GM23338 (cell line): ENCODE results near the gene SCO2. TPM values are rescaled to one million over a fixed set of nuclear protein-coding genes. Genes with fewer than 3 reads are reported as not detected.

ENCODE experiments used
- ATAC-seq: fragments of 200-7000 bp; cut with Tn5 transposase; 3 replicates; pipeline ENCODE4 v1.9.1; 2020
- DNase-seq: peaks from one replicate; pipeline ENCODE4 v3.0.0-alpha.2; 2015; ENCODE audit warnings: low spot score
- H2AFZ ChIP-seq: fragments of 200-600 bp; sonication (generic); 2 replicates; pipeline ENCODE4 v1.8.0; 2016; ENCODE audit warnings: antibody characterized with exemption, mild to moderate bottlenecking, moderate library complexity
- H3F3A ChIP-seq: fragments of 200-600 bp; sonication (generic); replicated peaks from 2 replicates; pipeline ENCODE4 v1.8.0; 2017; ENCODE audit warnings: antibody characterized with exemption, mixed run types, low read depth
- H3K27ac ChIP-seq: fragments of 200-600 bp; sonication (generic); 2 replicates; pipeline ENCODE4 v1.6.1; 2016; ENCODE audit warnings: low read depth
- H3K27me3 ChIP-seq: fragments of 200-600 bp; sonication (generic); 2 replicates; pipeline ENCODE4 v1.8.0; 2016; ENCODE audit warnings: mild to moderate bottlenecking, mixed run types, moderate library complexity; ENCODE audit not compliant: insufficient read depth
- H3K36me3 ChIP-seq: fragments of 200-600 bp; sonication (generic); 2 replicates; pipeline ENCODE4 v1.8.0; 2016; ENCODE audit warnings: mild to moderate bottlenecking; ENCODE audit not compliant: insufficient read depth
- H3K4me1 ChIP-seq: fragments of 200-600 bp; sonication (generic); 2 replicates; pipeline ENCODE4 v1.8.0; 2016; ENCODE audit warnings: mild to moderate bottlenecking, moderate library complexity; ENCODE audit not compliant: insufficient read depth
- H3K4me2 ChIP-seq: fragments of 200-600 bp; sonication (generic); 2 replicates; pipeline ENCODE4 v1.7.1; 2017; ENCODE audit warnings: mixed run types
- H3K4me3 ChIP-seq: fragments of 200-600 bp; sonication (generic); 2 replicates; pipeline ENCODE4 v1.6.1; 2016; ENCODE audit warnings: mixed run types
- H3K79me2 ChIP-seq: fragments of 200-600 bp; sonication (generic); replicated peaks from 2 replicates; pipeline ENCODE4 v1.8.0; 2017; ENCODE audit warnings: mild to moderate bottlenecking; ENCODE audit not compliant: insufficient read depth
- H3K9me2 ChIP-seq: fragments of 200-600 bp; sonication (generic); 2 replicates; pipeline ENCODE4 v1.8.0; 2017; ENCODE audit not compliant: insufficient read depth
- H4K20me1 ChIP-seq: fragments of 200-600 bp; sonication (generic); replicated peaks from 2 replicates; pipeline ENCODE4 v1.8.0; 2017; ENCODE audit warnings: mild to moderate bottlenecking; ENCODE audit not compliant: insufficient read depth
- H3K27ac Mint-ChIP-seq: 2 replicates; pipeline ENCODE4 v1.8.0; 2020; ENCODE audit warnings: inconsistent platforms, mild to moderate bottlenecking, moderate library complexity, mixed read lengths
- H3K27me3 Mint-ChIP-seq: 3 replicates; pipeline ENCODE4 v1.8.0; 2022; ENCODE audit warnings: low read depth, mild to moderate bottlenecking, moderate library complexity, mixed read lengths, inconsistent platforms; ENCODE audit not compliant: insufficient read depth, poor library complexity
- H3K36me3 Mint-ChIP-seq: 3 replicates; pipeline ENCODE4 v1.8.0; 2021; ENCODE audit warnings: low read depth, mild to moderate bottlenecking, inconsistent platforms, moderate library complexity, mixed read lengths
- H3K4me1 Mint-ChIP-seq: 3 replicates; pipeline ENCODE4 v1.8.0; 2020; ENCODE audit warnings: mild to moderate bottlenecking, inconsistent platforms, mixed read lengths
- H3K4me3 Mint-ChIP-seq: 3 replicates; pipeline ENCODE4 v1.8.0; 2021; ENCODE audit warnings: moderate library complexity, mild to moderate bottlenecking, inconsistent platforms, mixed read lengths
- H3K9me3 Mint-ChIP-seq: 3 replicates; pipeline ENCODE4 v1.8.0; 2020; ENCODE audit warnings: moderate library complexity, mild to moderate bottlenecking, inconsistent platforms, mixed read lengths
- CREB1 ChIP-seq: fragments of 250-450 bp; sonication (Bioruptor Pico); IDR thresholded peaks from 2 replicates; pipeline ENCODE4 v1.5.0; 2020; ENCODE audit warnings: low read depth, mild to moderate bottlenecking, moderate library complexity
- EZH2phosphoT487 ChIP-seq: fragments of 200-600 bp; sonication (generic); IDR thresholded peaks from one replicate; pipeline ENCODE4 v1.8.1; 2018; ENCODE audit warnings: antibody characterized with exemption; ENCODE audit not compliant: unreplicated experiment
- JUNB ChIP-seq: IDR thresholded peaks from one replicate; pipeline ENCODE4 v1.6.1; 2016; ENCODE audit warnings: antibody characterized with exemption; ENCODE audit not compliant: unreplicated experiment
- POLR2AphosphoS5 ChIP-seq: IDR thresholded peaks from 2 replicates; pipeline ENCODE4 v1.6.1; 2016; ENCODE audit warnings: antibody characterized with exemption, low read depth
- ZNF114 ChIP-seq: fragments of 250-450 bp; sonication (Bioruptor Pico); IDR thresholded peaks from 2 replicates; pipeline ENCODE4 v1.5.0; 2020; ENCODE audit warnings: mild to moderate bottlenecking, moderate library complexity
- polyA plus RNA-seq: library from polyadenylated mRNA; unstranded; fragments of >200 nt; fragmentation: Nextera tagmentation; extraction: Ambion mirVana; gene quantifications from 2 replicates; pipeline ENCODE4 v1.2.1, GENCODE V29; 2016
- total RNA-seq: library from RNA; depleted of rRNA; stranded (reverse); fragments of >200 nt; shearing (Covaris generic); gene quantifications from 2 replicates; pipeline ENCODE4 v1.2.3, GENCODE V29; 2014
- TF ChIP-seq, protein P1 (sequence below): fragments of 250-450 bp; sonication (Bioruptor Pico); IDR thresholded peaks from 2 replicates; pipeline ENCODE4 v1.5.0; 2020; ENCODE audit warnings: mild to moderate bottlenecking, moderate library complexity

The SCO2 gene
- total and polyA plus RNA-seq, 2 experiments from 2014 or later = 2.6 to 4.9 TPM

DNA sequence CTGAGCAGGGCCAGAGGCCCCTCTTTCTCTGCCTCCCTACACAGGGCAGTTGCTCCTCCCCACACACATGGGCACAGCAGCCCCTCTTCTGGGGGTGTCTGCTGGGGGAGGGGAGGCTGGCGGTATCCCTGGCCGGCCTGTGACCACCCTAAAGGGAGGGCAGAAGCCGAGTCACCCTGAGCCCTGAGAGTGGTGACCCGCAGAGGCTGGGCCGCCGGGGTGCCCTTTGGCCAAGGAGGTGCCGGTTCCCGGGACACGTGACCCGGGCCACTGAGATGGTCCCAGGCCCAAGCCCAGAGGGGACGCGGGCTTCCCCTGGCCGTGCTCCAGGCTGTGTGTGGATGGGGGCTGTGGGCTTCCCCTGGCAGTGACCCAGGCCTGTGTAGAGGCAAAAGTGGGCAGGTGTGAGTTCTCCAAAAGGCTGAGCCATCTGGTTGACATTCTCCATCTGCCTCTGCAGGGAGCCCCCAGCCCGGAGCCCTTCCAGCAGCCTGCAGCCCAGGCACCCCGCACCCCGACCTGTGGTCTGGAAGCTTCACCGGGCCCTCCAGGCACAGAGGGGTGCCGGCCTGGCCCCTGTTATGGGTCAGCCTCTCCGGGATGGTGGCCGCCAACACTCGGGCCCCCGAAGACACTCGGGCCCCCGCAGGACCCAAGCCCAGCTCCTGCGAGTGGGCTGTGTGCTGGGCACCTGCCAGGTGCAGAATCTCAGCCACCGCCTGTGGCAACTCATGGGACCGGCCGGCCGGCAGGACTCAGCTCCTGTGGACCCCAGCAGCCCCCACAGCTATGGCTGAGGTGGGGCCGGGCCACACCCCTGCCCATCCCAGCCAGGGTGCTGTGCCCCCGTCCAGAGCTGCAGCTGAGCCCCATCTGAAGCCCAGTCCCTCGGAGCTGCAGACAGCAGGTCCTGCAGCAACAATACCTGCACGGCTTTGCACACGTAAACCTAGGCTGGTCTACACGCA, 43.0 kb downstream of the SCO2 start:
- no peaks in the 10 kb centered on the region for H3K4me1 ChIP-seq
- Mint-ChIP-seq H3K9me3 (no peaks in the 10 kb centered on the region; the same call in 2 of the 3 replicates), H3K36me3 (0 out of 3 replicates have a peak, but pooled peaks cover 3% of the 10 kb centered on the region), H3K27ac (no peak overlapping the region), H3K4me3 (peak overlapping the region; percentile 79), H3K4me1 (peaks cover 3% of the 10 kb centered on the region; the same call in 2 of the 3 replicates), H3K27me3 (peaks cover 27% of the 10 kb centered on the region)
- H3K9me2 ChIP-seq = no peaks in the 10 kb centered on the region
- no peaks in the 10 kb centered on the region for H3K79me2 ChIP-seq
- peak; percentile 51 for ATAC-seq
- peak overlapping the region; percentile 79 for H3K4me3 ChIP-seq
- H4K20me1 ChIP-seq = no peaks in the 10 kb centered on the region
- DNase-seq = peak; percentile 61
- no peak overlapping the region for H3K27ac ChIP-seq
- no peaks in the 10 kb centered on the region for H3K36me3 ChIP-seq
- no peaks in the 10 kb centered on the region for H3F3A ChIP-seq
- peaks cover 23% of the 10 kb centered on the region for H3K27me3 ChIP-seq
- TF ChIP-seq CREB1 = no peak
- no peak for TF ChIP-seq ZNF114
- H3K4me2 ChIP-seq = peak overlapping the region; percentile 87
- H2AFZ ChIP-seq = peak overlapping the region; percentile 86

DNA sequence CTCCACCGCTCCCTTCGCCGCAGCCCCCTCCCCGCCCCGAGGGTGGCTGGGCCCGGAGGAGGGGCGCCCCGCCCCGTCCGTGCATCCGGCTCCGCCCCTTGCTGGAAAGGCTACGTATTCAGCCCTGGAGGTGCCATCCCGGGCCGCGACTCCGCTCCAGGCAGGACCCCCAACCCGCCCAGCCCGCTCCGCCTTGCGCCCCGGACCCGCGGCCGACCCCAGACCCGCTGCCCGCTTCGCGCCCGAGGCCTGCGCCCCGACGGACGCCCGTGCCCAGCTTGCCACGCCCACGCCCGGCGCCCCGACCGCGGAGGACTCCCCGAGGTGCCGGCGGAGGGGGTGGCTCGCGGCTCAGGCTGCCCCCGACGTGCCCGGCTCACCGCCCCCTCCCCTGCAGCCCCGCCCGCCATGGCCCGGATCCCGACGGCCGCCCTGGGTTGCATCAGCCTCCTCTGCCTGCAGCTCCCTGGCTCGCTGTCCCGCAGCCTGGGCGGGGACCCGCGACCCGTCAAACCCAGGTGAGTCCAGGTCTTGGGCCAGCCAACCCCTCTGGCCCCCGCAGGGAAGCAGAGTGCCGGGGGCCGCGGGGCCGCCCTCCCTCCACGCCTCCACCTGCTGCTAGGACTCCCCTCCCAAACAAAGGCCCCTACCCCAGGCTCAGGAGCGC, 43.8 kb downstream of the SCO2 start, which contains the start of gene ADM2:
Gene ADM2 (plus strand): TSS at position 104 of the 667 bp plus-strand sequence. CDS start 305 bp downstream, at position 409.
- Histone ChIP-seq H3F3A (no peaks in the 10 kb centered on the region), H2AFZ (peak within 1 kb of the TSS; percentile 99), H3K79me2 (no peaks in the 10 kb centered on the region), H3K4me3 (peak within 1 kb of the TSS; percentile 79), H4K20me1 (no peaks in the 10 kb centered on the region), H3K27me3 (peaks cover 23% of the 10 kb centered on the region), H3K9me2 (no peaks in the 10 kb centered on the region), H3K4me2 (peak within 1 kb of the TSS; percentile 87), H3K4me1 (no peaks in the 10 kb centered on the region), H3K36me3 (no peaks in the 10 kb centered on the region), H3K27ac (no peak within 1 kb of the TSS)
- ATAC-seq (peak; percentile 68), DNase-seq (peak; percentile 87)
- no peaks in the 10 kb centered on the region; the same call in 2 of the 3 replicates for H3K9me3 Mint-ChIP-seq
- peaks cover 33% of the 10 kb centered on the region for H3K27me3 Mint-ChIP-seq
- peaks cover 9% of the 10 kb centered on the region; the same call in 2 of the 3 replicates for H3K4me1 Mint-ChIP-seq
- no peak within 1 kb of the TSS for H3K27ac Mint-ChIP-seq
- TF ChIP-seq, protein P1, sequence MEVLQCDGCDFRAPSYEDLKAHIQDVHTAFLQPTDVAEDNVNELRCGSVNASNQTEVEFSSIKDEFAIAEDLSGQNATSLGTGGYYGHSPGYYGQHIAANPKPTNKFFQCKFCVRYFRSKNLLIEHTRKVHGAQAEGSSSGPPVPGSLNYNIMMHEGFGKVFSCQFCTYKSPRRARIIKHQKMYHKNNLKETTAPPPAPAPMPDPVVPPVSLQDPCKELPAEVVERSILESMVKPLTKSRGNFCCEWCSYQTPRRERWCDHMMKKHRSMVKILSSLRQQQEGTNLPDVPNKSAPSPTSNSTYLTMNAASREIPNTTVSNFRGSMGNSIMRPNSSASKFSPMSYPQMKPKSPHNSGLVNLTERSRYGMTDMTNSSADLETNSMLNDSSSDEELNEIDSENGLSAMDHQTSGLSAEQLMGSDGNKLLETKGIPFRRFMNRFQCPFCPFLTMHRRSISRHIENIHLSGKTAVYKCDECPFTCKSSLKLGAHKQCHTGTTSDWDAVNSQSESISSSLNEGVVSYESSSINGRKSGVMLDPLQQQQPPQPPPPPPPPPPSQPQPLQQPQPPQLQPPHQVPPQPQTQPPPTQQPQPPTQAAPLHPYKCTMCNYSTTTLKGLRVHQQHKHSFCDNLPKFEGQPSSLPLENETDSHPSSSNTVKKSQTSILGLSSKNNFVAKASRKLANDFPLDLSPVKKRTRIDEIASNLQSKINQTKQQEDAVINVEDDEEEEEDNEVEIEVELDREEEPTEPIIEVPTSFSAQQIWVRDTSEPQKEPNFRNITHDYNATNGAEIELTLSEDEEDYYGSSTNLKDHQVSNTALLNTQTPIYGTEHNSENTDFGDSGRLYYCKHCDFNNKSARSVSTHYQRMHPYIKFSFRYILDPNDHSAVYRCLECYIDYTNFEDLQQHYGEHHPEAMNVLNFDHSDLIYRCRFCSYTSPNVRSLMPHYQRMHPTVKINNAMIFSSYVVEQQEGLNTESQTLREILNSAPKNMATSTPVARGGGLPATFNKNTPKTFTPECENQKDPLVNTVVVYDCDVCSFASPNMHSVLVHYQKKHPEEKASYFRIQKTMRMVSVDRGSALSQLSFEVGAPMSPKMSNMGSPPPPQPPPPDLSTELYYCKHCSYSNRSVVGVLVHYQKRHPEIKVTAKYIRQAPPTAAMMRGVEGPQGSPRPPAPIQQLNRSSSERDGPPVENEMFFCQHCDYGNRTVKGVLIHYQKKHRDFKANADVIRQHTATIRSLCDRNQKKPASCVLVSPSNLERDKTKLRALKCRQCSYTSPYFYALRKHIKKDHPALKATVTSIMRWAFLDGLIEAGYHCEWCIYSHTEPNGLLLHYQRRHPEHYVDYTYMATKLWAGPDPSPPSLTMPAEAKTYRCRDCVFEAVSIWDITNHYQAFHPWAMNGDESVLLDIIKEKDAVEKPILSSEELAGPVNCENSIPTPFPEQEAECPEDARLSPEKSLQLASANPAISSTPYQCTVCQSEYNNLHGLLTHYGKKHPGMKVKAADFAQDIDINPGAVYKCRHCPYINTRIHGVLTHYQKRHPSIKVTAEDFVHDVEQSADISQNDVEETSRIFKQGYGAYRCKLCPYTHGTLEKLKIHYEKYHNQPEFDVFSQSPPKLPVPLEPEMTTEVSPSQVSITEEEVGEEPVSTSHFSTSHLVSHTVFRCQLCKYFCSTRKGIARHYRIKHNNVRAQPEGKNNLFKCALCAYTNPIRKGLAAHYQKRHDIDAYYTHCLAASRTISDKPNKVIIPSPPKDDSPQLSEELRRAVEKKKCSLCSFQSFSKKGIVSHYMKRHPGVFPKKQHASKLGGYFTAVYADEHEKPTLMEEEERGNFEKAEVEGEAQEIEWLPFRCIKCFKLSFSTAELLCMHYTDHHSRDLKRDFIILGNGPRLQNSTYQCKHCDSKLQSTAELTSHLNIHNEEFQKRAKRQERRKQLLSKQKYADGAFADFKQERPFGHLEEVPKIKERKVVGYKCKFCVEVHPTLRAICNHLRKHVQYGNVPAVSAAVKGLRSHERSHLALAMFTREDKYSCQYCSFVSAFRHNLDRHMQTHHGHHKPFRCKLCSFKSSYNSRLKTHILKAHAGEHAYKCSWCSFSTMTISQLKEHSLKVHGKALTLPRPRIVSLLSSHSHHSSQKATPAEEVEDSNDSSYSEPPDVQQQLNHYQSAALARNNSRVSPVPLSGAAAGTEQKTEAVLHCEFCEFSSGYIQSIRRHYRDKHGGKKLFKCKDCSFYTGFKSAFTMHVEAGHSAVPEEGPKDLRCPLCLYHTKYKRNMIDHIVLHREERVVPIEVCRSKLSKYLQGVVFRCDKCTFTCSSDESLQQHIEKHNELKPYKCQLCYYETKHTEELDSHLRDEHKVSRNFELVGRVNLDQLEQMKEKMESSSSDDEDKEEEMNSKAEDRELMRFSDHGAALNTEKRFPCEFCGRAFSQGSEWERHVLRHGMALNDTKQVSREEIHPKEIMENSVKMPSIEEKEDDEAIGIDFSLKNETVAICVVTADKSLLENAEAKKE (CRISPR knock-in tag) = no peak
- TF ChIP-seq JUNB = no peak
- TF ChIP-seq CREB1 = 0 out of 2 replicates have a peak, but pooled peaks have one; percentile 5
- TF ChIP-seq EZH2phosphoT487 = no peak
- TF ChIP-seq POLR2AphosphoS5 = 0 out of 2 replicates have a peak, but pooled peaks have one; percentile 1
- H3K4me3 Mint-ChIP-seq = peak within 1 kb of the TSS; percentile 79
- H3K36me3 Mint-ChIP-seq = 0 out of 3 replicates have a peak, but pooled peaks cover 3% of the 10 kb centered on the region
